ENCODE data around the gene RGS17.
A peak's percentile ranks its signal among the peaks of the same experiment; 100 is the strongest.
"Not testable (repeated sequence)": the region's sequence is repeated elsewhere in the genome, so short reads cannot be mapped to it uniquely, and the experiment has no call there.

RGS17 gene
- 0 to 0.20 reads per million in 2 donors for total RNA-seq

- DNase-seq, result peak in 1 of 5 experiments; percentile 54
Measured at GRCh38 chr6:153131037-153131981, at the start of gene RGS17. TSS of gene RGS17 (minus strand) at chr6:153131282. CDS start at chr6:153044018, 87,264 bp downstream.

DNA sequence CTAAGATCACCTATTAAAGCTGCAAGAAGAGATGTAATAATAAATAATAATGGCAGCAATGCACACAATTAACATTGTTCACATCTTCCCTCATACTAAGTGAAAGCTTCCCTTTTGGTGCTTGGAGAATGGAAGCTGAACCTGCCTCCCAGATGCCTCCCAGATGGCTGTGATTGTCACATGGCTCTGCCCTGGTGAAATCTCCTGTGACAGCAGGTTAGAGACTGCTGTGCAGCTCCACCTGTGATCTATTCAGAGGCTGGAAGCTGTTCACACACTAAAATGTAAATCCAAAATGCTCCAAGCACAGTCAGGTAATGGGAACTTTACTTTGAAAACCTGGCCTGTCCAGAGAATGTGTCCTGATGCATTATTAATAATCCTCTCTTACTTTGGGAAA, 41.7 kb upstream of the RGS17 start:
- no peak for DNase-seq

- DNase-seq, result no peak
Measured at GRCh38 chr6:153170511-153170910, 39.4 kb upstream of the RGS17 start.

- DNase-seq, result no peak
Measured at GRCh38 chr6:153167907-153168306, 36.8 kb upstream of the RGS17 start.

- no peak for DNase-seq
Measured at GRCh38 chr6:153167061-153167891, 36.2 kb upstream of the RGS17 start.

DNA sequence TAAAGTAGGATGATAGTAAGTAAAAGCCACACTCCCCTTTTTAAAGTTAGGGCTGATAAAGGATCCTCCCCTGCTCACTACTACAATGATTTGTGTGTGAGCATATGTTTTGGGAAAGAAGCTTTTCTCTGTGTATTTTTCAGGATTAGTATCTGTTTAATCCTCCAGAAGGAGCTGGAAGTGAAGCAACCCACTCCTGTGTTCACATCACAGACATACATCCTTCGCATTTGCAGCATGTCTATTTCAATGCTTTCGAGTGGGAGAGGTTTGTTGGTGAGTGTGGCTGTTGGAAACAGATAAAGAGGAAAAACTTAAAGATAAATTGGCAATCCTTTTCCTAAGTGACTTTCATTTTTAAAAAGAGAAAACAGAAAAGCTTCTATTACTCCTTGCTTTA, 31.6 kb upstream of the RGS17 start:
- no peak for DNase-seq

DNA sequence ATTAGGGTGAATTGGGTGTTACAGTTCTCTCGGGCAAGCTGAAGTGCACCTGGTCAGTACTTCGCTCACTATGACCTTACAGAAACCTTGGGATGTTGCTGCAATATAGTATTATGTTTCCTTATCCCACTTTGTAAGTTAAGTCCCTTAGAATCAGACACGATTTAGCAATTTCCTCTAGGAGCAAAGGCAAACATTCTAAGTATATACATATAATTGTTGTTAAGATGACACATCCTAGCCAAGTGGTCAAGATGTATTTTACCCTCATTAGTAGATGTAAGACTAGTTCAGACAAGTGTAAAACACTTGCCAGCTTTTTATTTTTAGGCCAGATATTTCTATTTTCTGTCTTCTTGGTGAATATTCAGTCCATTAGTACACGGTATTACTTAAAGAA, 31.1 kb upstream of the RGS17 start:
- no peak for DNase-seq

DNA sequence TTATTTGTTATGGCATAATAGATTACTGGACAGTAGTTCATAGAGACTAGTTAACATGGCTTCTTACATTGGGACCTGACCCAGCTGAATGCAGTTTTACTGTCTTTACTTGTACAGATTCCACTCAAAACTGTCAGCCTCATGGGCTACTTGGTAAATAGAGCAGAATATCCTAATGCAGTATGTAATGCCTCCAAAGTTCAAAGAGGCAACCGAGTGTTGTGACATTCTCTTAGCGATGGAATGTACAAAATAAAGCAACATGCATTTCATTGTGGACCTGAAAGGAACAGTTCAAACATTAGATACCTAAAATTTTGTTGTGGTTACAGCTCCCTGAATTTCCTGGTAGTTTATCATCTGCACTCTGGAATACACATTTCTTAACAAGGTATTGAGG, 29.1 kb upstream of the RGS17 start:
- no peak for DNase-seq

DNA sequence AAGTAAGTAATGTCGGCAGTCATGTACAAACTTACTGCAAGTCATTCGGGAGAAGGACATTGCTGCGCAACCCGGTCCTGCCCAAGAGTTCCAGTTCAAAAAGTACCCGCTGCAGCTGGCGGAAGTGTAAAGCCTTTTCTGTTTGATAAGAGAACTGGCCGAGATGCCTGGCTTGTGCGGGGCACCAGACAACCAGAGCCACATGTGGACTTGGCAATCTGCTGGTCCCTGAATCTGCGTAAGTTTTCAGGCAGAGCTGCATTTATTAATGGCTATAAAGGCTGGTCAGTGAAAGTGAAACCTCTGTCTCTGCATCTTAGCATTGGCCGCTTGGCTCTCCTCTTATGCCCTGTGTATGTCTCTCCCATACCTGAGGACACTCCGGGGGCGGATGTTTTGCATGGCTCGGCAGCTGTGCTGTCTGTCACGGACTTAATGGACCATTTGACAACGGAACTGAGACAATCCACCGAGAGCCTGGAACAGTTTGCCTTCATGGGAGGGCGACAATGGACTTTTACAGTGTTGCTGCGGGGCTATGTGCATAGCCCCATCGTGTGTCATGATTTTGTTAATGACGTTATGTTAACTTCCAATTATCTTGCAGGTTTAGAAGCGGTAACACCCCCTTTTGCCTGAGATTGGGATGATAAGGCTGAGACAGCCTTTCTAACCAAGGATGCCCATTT, 19.8 kb upstream of the RGS17 start:
- no peak for DNase-seq

- DNase-seq, result no peak
Measured at GRCh38 chr6:153150371-153150751, 19.3 kb upstream of the RGS17 start.

DNA sequence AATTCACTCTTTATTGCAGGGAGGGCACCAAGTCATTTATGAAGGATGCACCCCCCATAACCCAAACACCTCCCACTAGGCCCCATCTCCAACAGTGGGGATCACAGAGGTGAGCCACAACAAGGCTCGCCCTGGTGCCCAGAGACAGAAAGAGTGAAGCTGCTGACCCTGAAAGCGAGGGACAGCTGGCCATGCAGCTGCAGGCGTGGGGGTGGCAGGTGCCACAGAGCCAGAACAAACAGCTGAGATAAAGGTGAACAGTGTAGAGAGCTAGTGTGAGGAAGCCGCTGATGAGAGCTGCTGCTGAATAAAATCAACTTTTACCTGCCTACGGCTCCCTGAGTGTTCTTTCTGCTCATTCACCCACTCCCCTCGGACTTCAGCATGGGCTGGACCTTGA, 18.8 kb upstream of the RGS17 start:
- no peak for DNase-seq

- no peak for DNase-seq
Measured at GRCh38 chr6:153146413-153146812, 15.3 kb upstream of the RGS17 start.

- DNase-seq, result no peak
Measured at GRCh38 chr6:153145591-153145990, 14.5 kb upstream of the RGS17 start.

- DNase-seq, result no peak
Measured at GRCh38 chr6:153143200-153143599, 12.1 kb upstream of the RGS17 start.

DNA sequence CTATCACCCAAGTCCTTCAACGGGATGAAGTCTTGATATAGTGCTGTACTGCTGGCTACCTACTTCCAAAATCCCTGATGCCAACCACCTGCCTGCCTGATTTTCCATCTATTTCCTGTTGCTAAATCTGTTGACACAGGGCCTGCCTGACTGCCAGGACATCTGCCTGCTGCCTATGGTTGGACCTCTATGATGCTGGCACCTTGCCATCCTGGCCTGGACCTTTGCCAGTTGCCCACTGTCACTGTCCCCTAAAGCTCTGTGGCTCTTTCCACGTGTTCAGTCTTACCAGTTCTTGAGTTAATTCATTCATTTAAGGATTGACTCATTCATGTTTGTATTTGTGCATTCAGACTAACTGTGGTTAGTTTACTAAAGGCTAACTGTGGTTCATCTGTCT, 9.2 kb upstream of the RGS17 start:
- DNase-seq, result no peak

GRCh38 chr6:153138930-153139329, 7.8 kb upstream of the RGS17 start:
- no peak for DNase-seq

DNA sequence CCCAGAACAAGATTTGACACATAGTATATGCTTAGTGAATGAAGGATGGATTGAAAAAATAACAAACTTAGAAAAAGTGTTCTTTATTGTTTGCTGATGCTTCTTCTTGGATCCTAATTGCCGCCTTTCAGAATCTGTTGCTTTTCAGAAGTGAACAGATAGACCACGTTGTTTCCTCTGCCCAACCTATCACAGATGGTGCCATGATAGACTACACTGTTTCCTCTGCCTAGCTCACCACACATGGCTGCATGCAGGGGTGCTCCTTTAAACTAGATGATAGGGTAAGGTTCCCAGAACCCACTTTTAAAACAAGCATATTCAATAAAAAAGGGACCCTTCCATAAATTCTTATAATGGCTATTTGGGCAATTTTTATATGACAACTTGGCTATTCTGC, 4.6 kb upstream of the RGS17 start:
- peak in 1 of 5 experiments; percentile 72 for DNase-seq

DNA sequence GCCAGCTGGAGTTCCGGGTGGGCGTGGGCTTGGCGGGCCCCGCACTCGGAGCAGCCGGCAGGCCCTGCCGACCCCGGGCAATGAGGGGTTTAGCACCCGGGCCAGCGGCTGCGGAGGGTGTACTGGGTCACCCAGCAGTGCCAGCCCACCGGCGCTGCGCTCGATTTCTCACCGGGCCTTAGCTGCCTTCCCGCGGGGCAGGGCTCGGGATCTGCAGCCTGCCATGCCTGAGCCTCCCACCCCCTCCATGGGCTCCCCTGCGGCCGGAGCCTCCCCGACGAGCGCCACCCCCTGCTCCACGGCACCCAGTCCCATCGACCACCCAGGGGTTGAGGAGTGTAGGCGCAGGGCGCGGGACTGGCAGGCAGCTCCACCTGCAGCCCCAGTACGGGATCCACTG, 2.6 kb upstream of the RGS17 start:
- not testable (repeated sequence) for DNase-seq

GRCh38 chr6:153130515-153131036, 506 bp downstream of the RGS17 start:
- DNase-seq, result no peak

GRCh38 chr6:153129873-153130514, 1.1 kb downstream of the RGS17 start:
- no peak for DNase-seq

DNA sequence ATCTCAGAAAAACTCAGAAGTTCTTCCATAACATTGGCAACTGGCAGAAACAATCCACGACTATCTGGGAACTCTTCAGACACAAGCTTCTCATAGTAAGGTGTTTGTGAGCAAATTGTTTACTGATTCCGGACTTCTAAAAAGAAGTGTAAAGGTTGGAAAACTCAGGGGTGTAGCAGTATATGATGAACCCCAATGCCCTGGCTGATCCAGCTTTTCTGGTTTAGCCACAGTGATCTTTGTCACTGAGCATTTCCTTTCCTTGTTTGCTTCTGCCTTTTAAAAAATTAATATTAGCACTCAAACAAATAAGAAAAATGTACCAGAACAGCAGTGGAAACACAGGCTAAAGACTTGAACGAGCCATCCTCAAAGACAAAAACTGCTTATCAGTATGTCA, 4.9 kb downstream of the RGS17 start:
- DNase-seq, result no peak

DNA sequence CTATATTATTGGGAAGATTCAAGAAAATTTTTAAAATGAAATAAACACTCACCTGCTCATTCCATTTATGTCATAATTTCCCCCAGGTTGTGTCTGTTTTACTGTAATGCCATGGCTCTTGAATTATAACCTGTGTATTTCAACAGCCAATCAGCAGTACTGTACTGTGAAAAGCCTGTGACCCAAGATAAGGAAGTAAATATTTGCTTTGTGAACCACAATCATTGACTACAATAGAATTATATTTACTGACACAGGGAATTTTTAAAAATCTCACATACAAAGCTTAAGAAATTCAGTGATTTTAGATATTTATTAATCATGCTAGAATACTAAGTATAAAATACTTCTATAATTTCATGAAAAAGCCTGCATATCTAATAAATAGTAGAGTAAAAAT, 6.0 kb downstream of the RGS17 start:
- DNase-seq, result no peak

Data from T-helper 2 cell (primary cell).